Measurements from ENCODE around the gene PAK1.

- no peak for TF ChIP-seq CTCF (IDR thresholded peaks at IDR 0.05)
- no peak for TF ChIP-seq POLR2AphosphoS5 (IDR thresholded peaks at IDR 0.05)
- no peak for TF ChIP-seq EP300 (IDR thresholded peaks at IDR 0.05)
These were observed 37.9 kb downstream of the PAK1 start for GRCh38 chr11:77435972-77436371.
